Common myeloid progenitor, CD34-positive (primary cell): Measurements from ENCODE around the gene TMEM132D.
"Not testable (repeated sequence)": the region's sequence is repeated elsewhere in the genome, so short reads cannot be mapped to it uniquely, and the experiment has no call there.

Experiments
- CTCF ChIA-PET: fragments of 350-600 bp; sonication (Branson Sonifier 250); formaldehyde crosslinking; loops from one replicate; lab custom pipeline; 2021; ENCODE audit warnings: antibody characterized with exemption; lab: Charles Lee
- POLR2A ChIA-PET: fragments of 350-600 bp; sonication (Branson Sonifier 250); formaldehyde crosslinking; loops from one replicate; lab custom pipeline; 2021; ENCODE audit warnings: antibody characterized with exemption; lab: Charles Lee
- DNase-seq, 3 donors: peaks; one replicate each; pipeline versions ENCODE4 v3.0.0 to v3.0.0-alpha.2; 2013
- H3K27ac ChIP-seq, 2 experiments: 1 replicate in 1 of 2; 2 replicates in 1 of 2; pipeline ENCODE4 v1.7.0; 2013; ENCODE audit warnings: inconsistent platforms in 2 of 2, low read length in 2 of 2, mild to moderate bottlenecking in 2 of 2, low read depth in 1 of 2, moderate library complexity in 1 of 2; ENCODE audit not compliant: severe bottlenecking in 2 of 2, insufficient read depth in 1 of 2, poor library complexity in 1 of 2
- H3K27me3 ChIP-seq, 5 experiments: replicated peaks in 2 of 5; 1 replicate in 3 of 5; 2 replicates in 2 of 5; pipeline versions ENCODE4 v1.6.1 to v1.7.0; 2013; ENCODE audit warnings: low read length in 4 of 5, mild to moderate bottlenecking in 2 of 5, moderate library complexity in 2 of 5, inconsistent platforms in 1 of 5; ENCODE audit not compliant: insufficient read depth in 5 of 5, control insufficient read depth in 4 of 5
- H3K36me3 ChIP-seq, 4 experiments: 1 replicate in 2 of 4; 2 replicates in 2 of 4; pipeline versions ENCODE4 v1.6.1 to v1.7.0; 2013; ENCODE audit warnings: low read length in 3 of 4, control low read depth in 1 of 4, mild to moderate bottlenecking in 1 of 4; ENCODE audit not compliant: control insufficient read depth in 4 of 4, insufficient read depth in 4 of 4
- H3K4me1 ChIP-seq, 4 experiments: 1 replicate in 3 of 4; 2 replicates in 1 of 4; pipeline versions ENCODE4 v1.6.1 to v1.7.1; 2013; ENCODE audit warnings: low read length in 3 of 4, mild to moderate bottlenecking in 3 of 4, control low read depth in 1 of 4, inconsistent platforms in 1 of 4, moderate library complexity in 1 of 4; ENCODE audit not compliant: control insufficient read depth in 4 of 4, insufficient read depth in 4 of 4; ENCODE audit errors: control extremely low read depth in 1 of 4
- H3K4me3 ChIP-seq, 7 experiments: 1 replicate in 4 of 7; 2 replicates in 3 of 7; pipeline versions ENCODE4 v1.5.1 to v1.7.0; 2013; ENCODE audit warnings: mild to moderate bottlenecking in 7 of 7, low read length in 6 of 7, moderate library complexity in 6 of 7, inconsistent platforms in 2 of 7, low read depth in 2 of 7, control low read depth in 1 of 7; ENCODE audit not compliant: insufficient read depth in 4 of 7, control insufficient read depth in 1 of 7; ENCODE audit errors: extremely low read depth in 1 of 7
- H3K9me3 ChIP-seq, 5 experiments: 1 replicate in 4 of 5; 2 replicates in 1 of 5; pipeline versions ENCODE4 v1.6.1 to v1.7.1; 2013; ENCODE audit warnings: low read length in 4 of 5, mild to moderate bottlenecking in 2 of 5, inconsistent platforms in 1 of 5, low read depth in 1 of 5, moderate library complexity in 1 of 5; ENCODE audit not compliant: control insufficient read depth in 4 of 5, insufficient read depth in 2 of 5; ENCODE audit errors: control extremely low read depth in 1 of 5
- WGBS: methylation state at CpG from one replicate; pipeline ENCODE4 v1.1.5; 2013; ENCODE audit not compliant: insufficient coverage; 5-methylcytosine and 5-hydroxymethylcytosine counted together

Gene TMEM132D

DNA sequence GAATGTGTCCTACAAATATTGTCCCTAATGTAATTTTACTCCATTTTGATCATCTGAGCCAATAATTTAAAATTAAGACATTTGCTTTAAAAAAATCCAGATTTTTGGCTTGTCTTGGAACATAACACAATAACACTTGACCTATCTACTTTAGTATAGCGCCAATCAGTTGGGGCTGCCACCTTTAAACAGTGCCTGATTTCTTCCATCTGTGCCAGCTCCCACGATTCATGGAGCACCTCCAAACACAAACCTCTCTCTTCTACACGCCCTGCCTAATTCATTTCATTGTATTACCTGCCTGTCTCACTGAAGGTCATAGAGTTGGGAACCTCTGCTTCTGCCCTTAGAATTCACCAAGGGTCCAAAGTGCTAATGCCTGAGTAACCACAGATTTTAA is 352.4 kb downstream of the TMEM132D start:
- Histone ChIP-seq H3K4me3 (no peak overlapping the region), H3K27me3 (no peaks in the 10 kb centered on the region), H3K36me3 (no peaks in the 10 kb centered on the region), H3K4me1 (no peaks in the 10 kb centered on the region), H3K27ac (no peak overlapping the region), H3K9me3 (no peaks in the 10 kb centered on the region)
- ChIA-PET POLR2A (no interaction called here), CTCF (no interaction called here)
- WGBS, result 95% methylated on average over 3 of the region's 3 CpGs
- DNase-seq, result no peak

DNA sequence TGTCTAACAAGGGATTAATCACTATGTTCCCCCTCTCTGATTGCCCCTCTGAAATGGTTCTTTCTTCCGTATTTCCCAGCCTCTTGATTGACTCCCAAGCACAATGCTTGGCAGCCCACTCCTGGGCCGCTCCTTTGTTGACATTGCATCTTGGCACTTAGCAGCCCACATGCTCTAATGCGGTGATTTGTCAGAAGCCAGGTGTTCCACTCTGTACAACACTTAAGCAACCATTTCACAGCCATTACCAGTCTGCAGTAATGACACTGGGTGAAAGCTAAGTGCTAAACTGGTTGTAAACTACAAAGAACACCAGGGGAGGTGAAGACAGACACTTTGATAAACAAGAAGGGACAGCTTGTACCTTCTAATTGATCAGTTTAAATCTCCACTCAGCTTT is 353.5 kb downstream of the TMEM132D start:
- WGBS, result 87% methylated on average over 3 of the region's 3 CpGs
- Histone ChIP-seq H3K27ac (no peak overlapping the region), H3K27me3 (no peaks in the 10 kb centered on the region), H3K9me3 (no peaks in the 10 kb centered on the region), H3K4me3 (no peak overlapping the region), H3K4me1 (no peaks in the 10 kb centered on the region), H3K36me3 (no peaks in the 10 kb centered on the region)
- ChIA-PET CTCF (no interaction called here), POLR2A (no interaction called here)
- no peak for DNase-seq

DNA sequence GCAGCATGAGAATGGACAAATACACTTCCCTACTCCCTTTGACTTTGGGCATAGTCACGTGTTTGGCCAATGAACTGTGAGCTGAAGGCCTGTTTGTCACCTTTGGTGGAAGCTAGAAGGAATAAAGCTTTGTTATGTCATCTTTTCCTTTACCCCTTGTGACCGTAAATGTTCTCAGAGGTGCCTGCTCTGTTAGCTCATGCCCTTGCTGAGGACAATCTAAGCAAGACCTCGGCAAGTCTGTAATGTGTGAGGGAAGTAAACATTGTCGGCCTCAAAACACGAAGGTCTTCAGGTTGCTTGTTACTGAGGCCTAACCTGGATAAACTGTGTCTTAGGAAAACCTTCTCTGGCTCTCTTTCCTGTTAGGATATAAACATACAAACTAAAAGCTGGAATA is 354.2 kb downstream of the TMEM132D start:
- no peak overlapping the region for H3K27ac ChIP-seq
- WGBS, result 90% methylated on average over 5 of the region's 5 CpGs
- no peak for DNase-seq
- H3K9me3 ChIP-seq, result no peaks in the 10 kb centered on the region
- POLR2A ChIA-PET, result no interaction called here
- H3K36me3 ChIP-seq, result no peaks in the 10 kb centered on the region
- no peak overlapping the region for H3K4me3 ChIP-seq
- H3K27me3 ChIP-seq, result no peaks in the 10 kb centered on the region
- CTCF ChIA-PET, result no interaction called here
- no peaks in the 10 kb centered on the region for H3K4me1 ChIP-seq

DNA sequence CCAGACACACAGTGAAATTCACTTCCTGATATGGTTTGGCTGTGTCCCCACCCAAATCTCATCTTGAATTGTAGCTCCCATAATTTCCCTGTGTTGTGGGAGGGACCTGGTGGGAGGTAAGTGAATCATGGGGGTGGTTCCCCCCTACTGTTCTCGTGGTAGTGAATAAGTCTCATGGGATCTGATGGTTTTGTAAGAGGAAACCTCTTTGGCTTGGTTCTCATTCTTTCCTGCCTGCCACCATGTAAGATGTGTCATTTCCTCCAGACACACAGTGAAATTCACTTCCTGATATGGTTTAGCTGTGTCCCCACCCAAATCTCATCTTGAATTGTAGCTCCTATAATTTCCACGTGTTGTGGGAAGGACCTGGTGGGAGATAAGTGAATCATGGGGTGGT is 354.8 kb downstream of the TMEM132D start:
- CTCF ChIA-PET, H3K27ac ChIP-seq, H3K27me3 ChIP-seq, POLR2A ChIA-PET, H3K9me3 ChIP-seq, H3K4me3 ChIP-seq, H3K36me3 ChIP-seq, DNase-seq, H3K4me1 ChIP-seq: not testable (repeated sequence)
- WGBS, result no CpG with 5 or more reads among the region's 2 CpGs

DNA sequence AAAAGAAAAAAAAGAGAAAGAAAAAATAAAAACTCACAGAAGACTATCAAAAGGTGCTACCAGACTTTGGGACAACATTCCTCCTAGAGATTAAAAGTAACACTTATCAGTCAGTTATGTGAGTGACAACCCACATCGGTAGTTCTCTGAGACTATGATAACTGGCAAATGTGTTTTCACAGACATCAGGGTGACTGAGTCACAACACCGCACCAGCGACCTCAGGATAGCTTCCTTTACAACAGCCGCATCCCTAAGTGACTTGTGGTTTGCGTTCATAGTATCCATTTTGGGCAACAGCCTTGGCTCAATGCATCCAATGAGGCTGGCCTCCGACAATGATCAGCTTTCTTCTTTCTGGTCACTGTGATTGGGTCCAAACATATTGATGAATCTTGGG is 359.1 kb downstream of the TMEM132D start:
- POLR2A ChIA-PET, result no interaction called here
- no peaks in the 10 kb centered on the region for H3K27me3 ChIP-seq
- no peak overlapping the region for H3K4me3 ChIP-seq
- 91% methylated on average over 5 of the region's 6 CpGs for WGBS
- CTCF ChIA-PET, result no interaction called here
- DNase-seq, result no peak
- no peaks in the 10 kb centered on the region for H3K36me3 ChIP-seq
- H3K4me1 ChIP-seq, result no peaks in the 10 kb centered on the region
- no peak overlapping the region for H3K27ac ChIP-seq
- no peaks in the 10 kb centered on the region for H3K9me3 ChIP-seq

DNA sequence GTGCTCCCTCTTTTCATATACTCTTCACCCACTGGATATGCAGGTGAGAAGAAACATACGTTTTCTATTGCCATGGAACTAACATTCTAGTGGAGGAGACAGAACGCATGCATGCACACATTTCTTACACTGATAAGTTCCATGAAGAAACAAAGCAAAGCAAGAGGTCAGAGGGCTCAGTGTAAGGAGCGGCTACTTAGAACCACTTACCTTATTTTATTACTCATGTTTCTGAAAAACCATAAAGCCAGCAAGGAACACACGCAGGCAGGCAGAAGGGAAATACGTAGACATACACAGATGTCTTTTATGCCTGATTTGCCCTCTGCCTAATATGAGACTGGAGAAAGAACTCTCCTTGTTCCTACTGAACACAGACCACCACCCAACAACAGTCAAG is 362.9 kb downstream of the TMEM132D start:
- no peak overlapping the region for H3K4me3 ChIP-seq
- no peaks in the 10 kb centered on the region for H3K9me3 ChIP-seq
- DNase-seq, result no peak
- no peak overlapping the region for H3K27ac ChIP-seq
- no peaks in the 10 kb centered on the region for H3K36me3 ChIP-seq
- POLR2A ChIA-PET, result no interaction called here
- H3K27me3 ChIP-seq, result no peaks in the 10 kb centered on the region
- CTCF ChIA-PET, result no interaction called here
- no peaks in the 10 kb centered on the region for H3K4me1 ChIP-seq
- 86% methylated on average over 4 of the region's 5 CpGs for WGBS

DNA sequence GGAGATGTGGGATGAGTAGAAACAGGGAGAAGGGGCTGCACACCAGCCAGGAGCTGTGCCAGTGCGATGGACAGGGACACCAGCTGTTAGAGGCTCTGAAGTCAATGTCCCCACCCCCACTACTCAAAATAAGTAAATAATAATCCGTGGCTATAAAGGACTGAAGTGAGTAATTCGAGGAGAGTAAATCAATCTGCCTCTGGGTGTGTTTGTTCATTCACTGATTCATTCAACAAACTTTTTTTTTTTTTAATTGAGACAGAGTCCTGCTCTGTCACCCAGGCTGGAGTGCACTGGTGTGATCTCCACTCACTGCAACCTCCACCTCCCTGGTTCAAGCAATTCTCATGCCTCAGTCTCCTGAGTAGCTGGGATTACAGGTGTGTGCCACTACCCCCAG is 363.6 kb downstream of the TMEM132D start:
- no peak for DNase-seq
- Histone ChIP-seq H3K9me3 (no peaks in the 10 kb centered on the region), H3K4me3 (no peak overlapping the region), H3K4me1 (no peaks in the 10 kb centered on the region), H3K27ac (no peak overlapping the region), H3K27me3 (no peaks in the 10 kb centered on the region), H3K36me3 (no peaks in the 10 kb centered on the region)
- ChIA-PET POLR2A (no interaction called here), CTCF (interaction anchor here (1.1 kb wide), 1 partner anchor 12 kb away, joined by 3 read pairs; no protein-coding TSS in a partner anchor)
- WGBS, result 60% methylated on average over 1 of the region's 3 CpGs
